Fibroblast of skin of back (primary cell): Measurements from ENCODE around the gene FAM13C. TPM values are rescaled to one million over a fixed set of nuclear protein-coding genes. Genes with fewer than 3 reads are reported as not detected.
"Not testable (repeated sequence)": the region's sequence is repeated elsewhere in the genome, so short reads cannot be mapped to it uniquely, and the experiment has no call there.

Experiments
- DNase-seq: peaks from one replicate; pipeline ENCODE4 v3.0.0-alpha.2; 2013
- polyA plus RNA-seq, 2 experiments: library from polyadenylated mRNA; unstranded; fragments of 120-200 nt; gene quantifications; one replicate each; pipeline ENCODE4 v1.2.1, GENCODE V29; 2013; ENCODE audit not compliant: insufficient read length in 2 of 2

Gene FAM13C
- 0.93 TPM for polyA plus RNA-seq (2013, experiment 1 of 2; ENCODE audit: insufficient read length)
- 1.8 TPM for polyA plus RNA-seq (2013, experiment 2 of 2; ENCODE audit: insufficient read length)

DNA sequence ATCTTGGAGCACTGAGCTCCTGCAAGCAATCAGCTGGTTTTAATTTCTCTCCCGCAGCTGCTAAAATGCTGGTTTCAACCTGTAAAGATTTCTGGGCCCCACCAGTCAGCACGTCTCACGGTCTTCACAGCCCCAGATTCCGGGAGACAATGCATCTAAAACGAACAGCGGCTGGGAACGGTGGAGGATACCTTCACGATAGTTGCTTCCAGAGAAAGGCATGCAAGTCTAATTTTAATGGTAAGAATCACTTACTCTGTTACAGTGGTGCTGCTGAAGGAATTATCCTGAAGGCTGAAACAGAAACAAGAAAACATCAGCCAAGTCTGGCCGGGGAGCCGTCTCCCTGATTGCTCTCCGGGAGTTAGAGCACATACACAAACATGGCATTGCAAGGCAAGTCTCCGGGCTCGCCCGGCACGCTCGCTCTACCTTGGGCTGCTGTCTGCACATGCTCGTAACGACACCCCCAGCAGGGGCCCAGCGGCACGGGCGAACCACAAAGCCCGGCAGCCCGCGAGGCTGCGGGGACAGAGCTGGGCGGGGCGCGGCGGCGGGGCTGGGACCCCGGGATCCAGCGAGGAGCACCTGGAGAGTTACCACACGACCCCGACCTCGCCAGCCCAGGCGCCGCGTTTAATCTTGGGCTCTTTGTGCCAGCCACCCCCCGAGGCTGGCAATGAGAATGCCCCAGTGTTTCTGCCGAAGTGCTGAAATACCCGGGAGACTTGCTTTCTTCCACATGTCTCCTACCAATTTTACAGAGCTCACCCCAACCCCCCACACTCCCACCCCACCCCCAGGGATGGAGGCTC lies at the start of gene FAM13C:
Gene FAM13C (minus strand): TSS at position 406 of the 815 bp plus-strand sequence. CDS start 89 bp downstream, at position 317.
- DNase-seq: peak; percentile 51

GRCh38 chr10:59405235-59405634 lies 42.9 kb upstream of the FAM13C start:
- DNase-seq: no peak

DNA sequence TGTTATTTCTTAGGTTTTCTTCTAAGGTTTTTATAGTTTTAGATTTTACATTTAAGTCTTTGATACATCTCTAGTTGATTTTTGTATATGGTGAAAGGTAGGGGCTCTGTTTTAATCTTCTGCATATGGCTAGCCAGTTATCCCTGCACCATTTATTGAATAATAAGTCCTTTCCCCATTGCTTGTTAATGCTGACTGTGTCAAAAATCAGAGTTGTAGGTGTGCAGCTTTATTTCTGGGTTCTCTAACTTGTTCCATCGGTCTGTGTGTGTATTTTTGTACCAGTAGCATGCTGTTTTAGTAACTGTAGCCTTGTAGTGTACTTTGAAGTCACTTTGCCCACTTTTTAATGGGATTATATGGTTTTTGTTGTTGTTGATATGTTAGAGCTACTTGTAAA lies 37.9 kb upstream of the FAM13C start:
- DNase-seq: no peak

DNA sequence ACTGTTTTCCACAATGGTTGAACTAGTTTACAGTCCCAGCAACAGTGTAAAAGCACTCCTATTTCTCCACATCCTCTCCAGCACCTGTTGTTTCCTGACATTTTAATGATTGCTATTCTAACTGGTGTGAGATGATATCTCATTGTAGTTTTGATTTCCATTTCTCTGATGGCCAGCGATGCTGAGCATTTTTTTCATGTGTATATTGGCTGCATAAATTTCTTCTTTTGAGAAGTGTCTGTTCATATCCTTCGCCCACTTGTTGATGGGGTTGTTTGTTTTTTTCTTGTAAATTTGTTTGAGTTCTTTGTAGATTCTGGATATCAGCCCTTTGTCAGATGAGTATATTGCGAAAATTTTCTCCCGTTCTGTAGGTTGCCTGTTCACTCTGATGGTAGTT lies 37.0 kb upstream of the FAM13C start:
- not testable (repeated sequence) for DNase-seq

- peak; percentile 51 for DNase-seq
Observed at GRCh38 chr10:59397961-59398360, 35.6 kb upstream of the FAM13C start.

DNA sequence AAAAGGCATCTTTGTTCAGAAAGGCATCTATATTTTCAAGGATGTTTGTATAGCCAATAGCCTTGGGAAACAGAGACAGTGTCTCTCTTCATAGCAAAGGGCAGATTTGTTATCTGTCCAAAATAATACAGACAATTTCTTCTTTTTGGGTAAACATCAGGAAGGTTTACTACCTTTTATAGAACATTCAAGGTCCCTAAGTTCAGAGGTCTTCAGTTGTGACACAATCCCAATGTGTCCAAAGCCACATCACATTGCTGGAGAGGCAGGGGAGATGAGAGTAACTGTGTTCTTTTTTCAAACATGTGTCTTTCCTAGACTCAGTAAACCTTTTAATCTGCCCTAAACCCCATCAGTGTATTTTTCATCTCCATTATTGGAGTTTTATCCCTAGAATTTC lies 33.6 kb upstream of the FAM13C start:
- DNase-seq: no peak

GRCh38 chr10:59393349-59393748 lies 31.0 kb upstream of the FAM13C start:
- DNase-seq: no peak

- DNase-seq: no peak
Observed at GRCh38 chr10:59391060-59391459, 28.7 kb upstream of the FAM13C start.

DNA sequence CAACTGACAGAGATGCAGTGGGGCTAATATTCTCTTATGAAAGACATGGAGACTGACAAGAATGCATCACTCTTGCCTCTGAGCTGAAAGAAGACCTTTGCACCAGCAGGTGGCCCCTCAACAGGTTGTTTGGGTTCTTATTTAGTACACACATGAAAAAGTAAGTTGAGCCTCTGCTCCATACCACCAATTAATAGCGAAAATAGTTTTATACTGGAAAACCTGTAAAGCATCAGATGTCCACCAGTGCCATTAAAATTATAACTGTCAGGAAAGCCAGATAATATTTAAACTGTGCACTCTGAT lies 26.3 kb upstream of the FAM13C start:
- DNase-seq: no peak

DNA sequence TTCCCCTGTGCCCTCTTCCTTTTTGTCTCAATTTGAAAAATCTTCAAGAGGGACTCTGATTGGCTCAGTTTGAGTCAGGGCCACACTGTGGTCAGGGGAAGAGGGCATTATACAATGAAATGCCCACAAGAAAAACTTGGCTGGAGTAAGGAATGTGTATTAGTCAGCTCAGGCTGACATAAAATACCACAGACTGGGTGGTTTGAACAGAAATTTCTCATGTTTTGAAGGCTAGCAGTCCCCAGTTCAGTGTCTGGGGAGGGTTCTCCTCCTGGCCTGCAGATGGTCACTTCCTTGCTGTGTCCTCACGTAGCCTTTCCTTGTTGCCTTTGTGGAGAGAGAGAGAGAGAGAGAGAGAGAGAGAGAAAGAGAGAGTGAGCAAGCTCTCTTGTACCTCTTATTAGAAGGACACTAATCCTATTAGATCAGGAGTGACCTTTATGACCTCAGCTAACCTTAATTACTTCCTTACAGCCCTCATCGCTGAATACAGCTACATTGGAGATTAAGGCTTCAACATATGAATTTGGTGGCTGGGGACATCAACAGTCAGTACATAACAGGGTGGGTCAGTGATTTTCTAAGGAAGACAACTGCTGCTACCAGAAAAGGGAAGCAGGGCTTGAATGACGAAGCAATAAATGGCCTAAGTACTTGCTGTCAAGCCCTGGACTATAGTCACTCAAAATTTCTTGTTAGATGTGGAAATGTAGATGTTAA lies 25.8 kb upstream of the FAM13C start:
- DNase-seq: peak; percentile 96

DNA sequence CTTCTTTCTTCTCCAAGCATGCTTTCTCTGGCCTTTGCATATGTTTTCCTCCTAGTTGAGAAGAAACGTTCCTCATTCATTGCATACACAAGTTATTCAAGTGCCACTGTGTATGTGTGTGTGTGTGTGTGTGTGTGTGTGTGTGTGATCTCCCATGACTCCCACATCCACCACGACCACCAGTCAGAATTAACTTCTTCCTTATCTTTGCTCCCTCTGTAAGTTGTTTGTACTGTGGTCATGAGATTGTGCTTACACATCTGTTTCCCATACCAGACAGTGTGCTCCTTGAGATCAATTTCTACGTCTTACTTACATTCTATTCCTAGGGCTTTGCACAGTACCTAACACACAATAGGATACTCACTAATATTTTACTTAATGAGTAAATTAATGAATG lies 22.4 kb upstream of the FAM13C start:
- no peak for DNase-seq

GRCh38 chr10:59383908-59384307 lies 21.6 kb upstream of the FAM13C start:
- no peak for DNase-seq

GRCh38 chr10:59383436-59383835 lies 21.1 kb upstream of the FAM13C start:
- DNase-seq: no peak

- no peak for DNase-seq
Observed at GRCh38 chr10:59382831-59383295, 20.5 kb upstream of the FAM13C start.

DNA sequence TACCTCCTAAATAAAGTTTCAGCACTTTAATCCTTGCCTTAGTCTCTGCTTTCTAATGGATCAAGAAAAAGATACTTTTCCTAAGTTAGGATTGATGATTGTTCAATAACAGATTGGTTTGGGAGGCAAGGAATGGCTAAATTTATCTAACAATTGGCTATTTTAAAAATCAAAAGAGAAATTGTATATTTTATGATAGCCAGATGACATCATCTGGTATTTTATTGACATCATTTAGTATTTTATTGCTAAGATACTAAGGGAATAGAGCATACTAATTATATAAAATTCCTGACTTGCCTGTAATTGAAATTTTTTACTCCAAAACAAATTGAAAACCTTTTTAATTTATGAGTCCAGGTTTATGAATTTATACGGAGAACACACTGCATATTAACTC lies 19.3 kb upstream of the FAM13C start:
- no peak for DNase-seq

DNA sequence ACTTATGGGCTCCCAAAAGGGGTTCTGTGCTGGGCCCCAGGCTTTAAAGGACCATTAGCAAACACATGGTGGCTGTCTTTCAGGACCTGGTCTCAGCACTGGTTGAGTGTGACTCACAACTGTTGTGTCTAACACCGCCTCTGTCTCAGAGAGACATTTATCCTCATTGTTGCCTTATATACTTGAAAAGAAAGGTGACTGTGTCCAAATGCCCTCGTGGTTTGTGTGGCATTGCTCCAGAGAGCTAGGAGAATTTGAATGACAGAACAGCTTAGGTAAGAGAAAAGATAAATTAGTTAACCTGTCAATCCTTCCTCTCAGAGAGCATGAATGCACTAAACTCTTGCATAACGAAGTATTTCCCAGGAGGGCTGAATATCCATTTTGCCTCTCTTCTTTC lies 14.5 kb upstream of the FAM13C start:
- DNase-seq: no peak

- DNase-seq: no peak
Observed at GRCh38 chr10:59375990-59376389, 13.6 kb upstream of the FAM13C start.

DNA sequence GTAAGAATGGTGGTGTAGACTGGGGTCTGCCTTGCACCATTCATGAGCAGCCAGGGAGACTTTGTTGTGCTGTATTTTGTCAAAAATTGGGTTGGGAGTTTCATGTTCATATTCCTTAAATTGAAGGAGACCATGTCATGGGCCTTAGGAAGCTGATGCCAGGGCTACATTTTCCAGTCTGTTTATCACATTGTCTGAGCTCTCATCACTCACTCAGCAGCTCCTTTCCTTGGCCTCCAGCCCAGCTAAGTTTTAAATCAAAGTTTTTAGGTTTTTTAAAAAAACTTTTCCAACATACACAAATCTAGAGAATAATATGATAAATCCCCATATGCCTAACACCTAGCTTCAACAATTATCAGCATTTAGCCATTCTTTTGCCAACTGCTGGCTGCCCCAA lies 12.6 kb upstream of the FAM13C start:
- no peak for DNase-seq

DNA sequence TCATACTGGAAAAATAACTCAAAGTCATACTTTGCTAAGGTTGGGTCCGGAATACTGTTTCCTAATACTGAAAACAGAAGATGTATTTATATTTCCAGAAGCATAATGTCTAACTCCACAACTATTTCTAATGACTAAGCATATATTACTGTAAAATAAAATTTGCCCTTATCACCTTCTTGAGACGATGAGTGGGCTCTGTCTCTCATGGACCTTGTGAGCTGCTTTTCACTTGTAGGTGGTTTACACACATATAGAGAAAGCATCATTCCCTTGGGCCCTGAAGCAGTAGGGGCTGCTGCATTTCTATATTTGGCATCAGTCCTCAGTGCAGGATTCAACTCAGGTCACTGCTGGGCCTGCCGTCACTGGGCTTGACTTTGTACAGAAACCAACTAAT lies 10.7 kb upstream of the FAM13C start:
- peak; percentile 34 for DNase-seq

- DNase-seq: peak; percentile 62
Observed at GRCh38 chr10:59372543-59372942, 10.2 kb upstream of the FAM13C start.

- DNase-seq: peak; percentile 27
Observed at GRCh38 chr10:59366290-59366689, 3.9 kb upstream of the FAM13C start.

DNA sequence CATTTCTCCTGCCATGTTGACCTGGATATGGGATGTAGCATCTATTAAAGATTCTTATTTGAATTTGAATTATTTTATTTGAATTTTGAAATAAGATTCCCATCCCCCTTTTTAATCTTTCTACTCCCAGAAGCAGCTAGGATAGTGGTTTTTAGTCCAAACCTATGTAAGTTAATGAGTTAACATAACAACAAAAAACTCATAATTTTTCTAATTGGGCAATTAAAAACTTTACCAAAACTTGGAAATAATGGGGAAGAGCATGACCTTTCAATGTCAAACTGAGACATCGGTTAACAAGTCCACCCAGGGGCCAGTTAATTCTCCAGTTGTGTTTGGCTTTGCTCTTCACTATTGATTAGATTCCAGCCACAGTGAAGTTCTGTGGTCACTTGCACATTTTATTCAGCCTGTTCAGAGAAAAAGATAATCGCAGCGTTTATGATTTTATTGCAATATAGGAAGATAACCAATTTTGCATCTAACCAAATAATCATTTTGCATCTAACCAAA lies 1.2 kb upstream of the FAM13C start:
- no peak for DNase-seq

DNA sequence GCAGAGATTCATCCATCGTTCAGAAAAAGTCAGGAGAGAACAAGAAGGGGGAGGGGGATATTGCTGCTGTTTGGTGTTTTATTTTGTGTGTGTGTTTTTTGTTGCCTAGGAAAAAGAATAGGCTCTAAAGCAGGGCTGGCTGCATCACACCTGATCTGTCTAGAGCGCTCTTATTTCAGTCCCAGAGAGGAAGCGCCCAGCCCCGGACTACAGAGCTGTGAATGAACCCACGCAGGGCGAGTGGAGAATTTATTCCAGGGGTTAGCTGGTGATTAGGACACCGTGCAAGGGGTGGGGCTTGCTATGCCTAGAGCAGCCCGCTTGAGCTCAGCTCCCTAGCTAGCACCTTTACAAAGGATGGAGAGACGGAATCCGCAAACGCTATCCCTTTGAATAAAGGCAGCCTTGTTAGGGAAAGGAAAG lies 621 bp upstream of the FAM13C start:
- DNase-seq: peak; percentile 9

DNA sequence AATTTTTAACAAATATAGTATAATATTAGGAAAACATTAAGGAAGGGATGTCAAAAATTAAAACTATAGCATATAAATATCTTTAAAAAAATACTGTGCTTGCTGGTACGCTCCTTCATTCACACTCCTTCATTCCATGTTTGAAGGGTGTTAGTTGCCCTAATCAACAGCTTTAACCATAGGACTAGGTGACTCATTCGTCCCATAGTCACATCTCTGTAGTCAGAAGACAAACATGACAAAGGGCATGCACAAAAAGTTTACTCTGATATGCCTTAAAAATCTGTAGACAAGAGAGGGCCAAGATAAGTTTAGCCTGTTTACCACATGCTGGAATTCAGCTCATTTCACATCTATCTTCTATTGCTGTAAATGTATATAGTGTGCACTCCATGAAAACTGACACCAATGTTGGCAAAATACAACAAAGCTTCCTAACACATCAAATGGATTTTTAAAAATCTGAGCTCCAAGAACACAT lies 646 bp downstream of the FAM13C start:
- DNase-seq: peak; percentile 43
